ENCODE results near the gene JPT2. TPM values are rescaled to one million over a fixed set of nuclear protein-coding genes. Genes with fewer than 3 reads are reported as not detected.

The JPT2 gene
- total RNA-seq, 1 experiment from 2014 or later: 113 TPM

GRCh38 chr16:1707193-1707790, 29.2 kb downstream of the JPT2 start:
- Histone ChIP-seq H2AFZ (ENCODE audit: low read depth, low read length, poor library complexity, severe bottlenecking) (no peak overlapping the region), H3K4me1 (ENCODE audit: control insufficient read depth in 1 of 2, insufficient read depth in 2 of 2, low read length in 2 of 2) (peaks cover 11 to 20% of the 10 kb centered on the region in 2 experiments)
- POLR2A ChIA-PET: interaction anchor here (0.6 kb wide), 1 partner anchor 18 kb away, joined by 3 read pairs; no protein-coding TSS in a partner anchor

More at GRCh38 chr16:1707193-1707790, 29.2 kb downstream of the JPT2 start:
- Histone ChIP-seq H3K36me3 (ENCODE audit: control insufficient read depth in 1 of 2, insufficient read depth in 2 of 2, low read length in 2 of 2) (peaks cover 3 to 4% of the 10 kb centered on the region in 2 experiments; a peak in 1 of 4 replicates), H4K20me1 (ENCODE audit: insufficient read depth) (peaks cover 3% of the 10 kb centered on the region; the same call in 1 of the 2 replicates), H3K79me2 (ENCODE audit: insufficient read depth, low read length) (peaks cover 59% of the 10 kb centered on the region), H3K9ac (ENCODE audit: low read length) (peak overlapping the region; percentile 87), H3K9me2 (ENCODE audit: insufficient read depth) (no peaks in the 10 kb centered on the region), H3K4me2 (ENCODE audit: low read length) (peak overlapping the region; percentile 97), H3K4me3 (replicated peaks in 1 of 2; ENCODE audit: low read depth in 1 of 2, low read length in 2 of 2) (peak overlapping the region; percentile 62 to 96), H3K27me3 (ENCODE audit: insufficient read depth, low read length) (no peaks in the 10 kb centered on the region), H3K9me3 (ENCODE audit: control insufficient read depth in 1 of 2, insufficient read depth in 1 of 2, low read depth in 1 of 2, low read length in 2 of 2) (no peaks in the 10 kb centered on the region), H3K27ac (ENCODE audit: low read depth, low read length) (peak overlapping the region; percentile 27; the same call in 1 of the 2 replicates)
- intact Hi-C loops (cut with micrococcal nuclease): no loop called here
- ChIA-PET RAD21 (ENCODE audit: low non-redundant PET in 1 of 2, low total read pairs in 2 of 2, uncharacterized antibody in 2 of 2, unreplicated experiment in 2 of 2) (no interaction called here), CTCF (interaction anchor here (1.2 kb wide), 1 partner anchor 16 kb away, joined by 6 read pairs; no protein-coding TSS in a partner anchor)
- ATAC-seq (no peak), DNase-seq (ENCODE audit: low read depth, low spot score) (no peak)
- BruUV-seq (replicated peaks): no TSS peak
- TF ChIP-seq, protein P1, sequence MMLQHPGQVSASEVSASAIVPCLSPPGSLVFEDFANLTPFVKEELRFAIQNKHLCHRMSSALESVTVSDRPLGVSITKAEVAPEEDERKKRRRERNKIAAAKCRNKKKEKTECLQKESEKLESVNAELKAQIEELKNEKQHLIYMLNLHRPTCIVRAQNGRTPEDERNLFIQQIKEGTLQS (IDR thresholded peaks at IDR 0.05): no peak
- TF ChIP-seq CEBPB (IDR thresholded peaks at IDR 0.05; ENCODE audit: low read depth) (no peak), FOSL1 (IDR thresholded peaks at IDR 0.05; ENCODE audit: low read depth) (no peak), JUND (IDR thresholded peaks at IDR 0.05) (no peak), POLR2A (IDR thresholded peaks at IDR 0.05; ENCODE audit: borderline replicate concordance, extremely low read depth, insufficient read depth, insufficient read length) (no peak), TCF7L2 (IDR thresholded peaks at IDR 0.05; ENCODE audit: borderline replicate concordance, extremely low read depth, insufficient read depth, insufficient read length) (no peak), EGR1 (IDR thresholded peaks at IDR 0.05; ENCODE audit: low read depth) (no peak), EZH2 (IDR thresholded peaks at IDR 0.05) (no peak), ZBTB33 (IDR thresholded peaks at IDR 0.05; ENCODE audit: extremely low read depth, insufficient replicate concordance, low read length) (no peak), ZNF274 (IDR thresholded peaks at IDR 0.05; ENCODE audit: low read depth, low read length) (no peak), POLR2AphosphoS5 (IDR thresholded peaks at IDR 0.05; ENCODE audit: low read depth, low read length) (no peak), YY1 (IDR thresholded peaks at IDR 0.05; ENCODE audit: extremely low read depth, insufficient replicate concordance, low read depth, low read length) (no peak)
- TF ChIP-seq, protein P2, sequence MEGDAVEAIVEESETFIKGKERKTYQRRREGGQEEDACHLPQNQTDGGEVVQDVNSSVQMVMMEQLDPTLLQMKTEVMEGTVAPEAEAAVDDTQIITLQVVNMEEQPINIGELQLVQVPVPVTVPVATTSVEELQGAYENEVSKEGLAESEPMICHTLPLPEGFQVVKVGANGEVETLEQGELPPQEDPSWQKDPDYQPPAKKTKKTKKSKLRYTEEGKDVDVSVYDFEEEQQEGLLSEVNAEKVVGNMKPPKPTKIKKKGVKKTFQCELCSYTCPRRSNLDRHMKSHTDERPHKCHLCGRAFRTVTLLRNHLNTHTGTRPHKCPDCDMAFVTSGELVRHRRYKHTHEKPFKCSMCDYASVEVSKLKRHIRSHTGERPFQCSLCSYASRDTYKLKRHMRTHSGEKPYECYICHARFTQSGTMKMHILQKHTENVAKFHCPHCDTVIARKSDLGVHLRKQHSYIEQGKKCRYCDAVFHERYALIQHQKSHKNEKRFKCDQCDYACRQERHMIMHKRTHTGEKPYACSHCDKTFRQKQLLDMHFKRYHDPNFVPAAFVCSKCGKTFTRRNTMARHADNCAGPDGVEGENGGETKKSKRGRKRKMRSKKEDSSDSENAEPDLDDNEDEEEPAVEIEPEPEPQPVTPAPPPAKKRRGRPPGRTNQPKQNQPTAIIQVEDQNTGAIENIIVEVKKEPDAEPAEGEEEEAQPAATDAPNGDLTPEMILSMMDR (IDR thresholded peaks at IDR 0.05 in 2 of 3, conservative IDR thresholded peaks at IDR 0.05 in 1 of 3; ENCODE audit: borderline replicate concordance in 1 of 3, insufficient read depth in 1 of 3, low read depth in 2 of 3, low read length in 2 of 3): no peak
- TF ChIP-seq, protein P3, sequence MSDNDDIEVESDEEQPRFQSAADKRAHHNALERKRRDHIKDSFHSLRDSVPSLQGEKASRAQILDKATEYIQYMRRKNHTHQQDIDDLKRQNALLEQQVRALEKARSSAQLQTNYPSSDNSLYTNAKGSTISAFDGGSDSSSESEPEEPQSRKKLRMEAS (IDR thresholded peaks at IDR 0.05): no peak

All from HCT116 (cell line).